HEK293 (cell line): ENCODE results near the gene RMND5B.

Experiments
- CTCF ChIA-PET: fragments of 350-600 bp; formaldehyde crosslinking; extraction: SDS; loops from one replicate; lab custom pipeline; 2021; ENCODE audit warnings: antibody characterized with exemption; lab: Yijun Ruan, JAX
- POLR2A ChIA-PET: fragments of 300-600 bp; formaldehyde crosslinking; extraction: SDS; loops from one replicate; lab custom pipeline; 2020; ENCODE audit warnings: antibody characterized with exemption, inconsistent platforms; lab: Yijun Ruan, JAX
- H3K27ac ChIP-seq: fragments of 200-500 bp; sonication (Bioruptor generic); 2 replicates; pipeline ENCODE4 v1.5.1; 2014; ENCODE audit warnings: low read depth, low read length, control low read depth, inconsistent platforms; ENCODE audit errors: extremely low read depth
- H3K36me3 ChIP-seq, 2 experiments: fragments of 200-500 bp in 1 of 2; sonication (Bioruptor generic) in 1 of 2; 1 replicate in 1 of 2; 2 replicates in 1 of 2; pipeline ENCODE4 v1.5.1; 2014 to 2017; ENCODE audit warnings: inconsistent platforms in 2 of 2, low read length in 2 of 2; ENCODE audit not compliant: control insufficient read depth in 2 of 2, insufficient read depth in 1 of 2
- H3K4me1 ChIP-seq: fragments of 200-500 bp; sonication (Bioruptor generic); 2 replicates; pipeline ENCODE4 v1.5.1; 2014; ENCODE audit warnings: mild to moderate bottlenecking, low read length, inconsistent platforms; ENCODE audit not compliant: control insufficient read depth, insufficient read depth
- H3K4me3 ChIP-seq: 2 replicates; pipeline ENCODE4 v1.5.1; 2011; ENCODE audit warnings: low read depth, mild to moderate bottlenecking, control low read depth, low read length, moderate library complexity
- H3K9me3 ChIP-seq: fragments of 200-500 bp; sonication (Bioruptor generic); 2 replicates; pipeline ENCODE4 v1.5.1; 2014; ENCODE audit warnings: low read depth, low read length, inconsistent platforms; ENCODE audit not compliant: control insufficient read depth, insufficient read depth
- HOXD13 ChIP-seq: sonication (generic); formaldehyde crosslinking; IDR thresholded peaks from 2 replicates; pipeline ENCODE4 v1.8.0; 2022; ENCODE audit warnings: missing genetic modification reagents, borderline replicate concordance
- OSR2 ChIP-seq: fragments of 450-650 bp; formaldehyde crosslinking; IDR thresholded peaks from 2 replicates; pipeline ENCODE4 v1.5.1; 2016; ENCODE audit warnings: missing biosample characterization, missing genetic modification characterization
- SALL2 ChIP-seq: fragments of 450-650 bp; formaldehyde crosslinking; IDR thresholded peaks from 2 replicates; pipeline ENCODE4 v1.5.0; 2017; ENCODE audit warnings: missing biosample characterization, mild to moderate bottlenecking, missing genetic modification characterization, borderline replicate concordance
- ZEB2 ChIP-seq: fragments of 450-650 bp; formaldehyde crosslinking; IDR thresholded peaks from 2 replicates; pipeline ENCODE4 v1.5.1; 2016; ENCODE audit warnings: missing biosample characterization, missing genetic modification characterization
- ZNF148 ChIP-seq: fragments of 450-650 bp; formaldehyde crosslinking; IDR thresholded peaks from 2 replicates; pipeline ENCODE4 v1.5.0; 2017; ENCODE audit warnings: missing biosample characterization, missing genetic modification characterization, borderline replicate concordance
- ZNF211 ChIP-seq: fragments of 450-650 bp; formaldehyde crosslinking; IDR thresholded peaks from 2 replicates; pipeline ENCODE4 v1.5.1; 2016; ENCODE audit warnings: low read depth, missing biosample characterization, missing genetic modification characterization
- ZNF248 ChIP-seq: fragments of 450-650 bp; formaldehyde crosslinking; IDR thresholded peaks from 2 replicates; pipeline ENCODE4 v1.5.1; 2017; ENCODE audit warnings: missing biosample characterization, missing genetic modification characterization
- ZNF280C ChIP-seq: fragments of 450-650 bp; formaldehyde crosslinking; IDR thresholded peaks from 2 replicates; pipeline ENCODE4 v1.5.1; 2016; ENCODE audit warnings: missing biosample characterization, missing genetic modification characterization
- ZNF292 ChIP-seq: fragments of 450-650 bp; formaldehyde crosslinking; IDR thresholded peaks from 2 replicates; pipeline ENCODE4 v1.5.1; 2016; ENCODE audit warnings: low read depth, missing biosample characterization, missing genetic modification characterization, borderline replicate concordance
- ZNF311 ChIP-seq: fragments of 450-650 bp; formaldehyde crosslinking; IDR thresholded peaks from 2 replicates; pipeline ENCODE4 v1.5.1; 2017; ENCODE audit warnings: missing biosample characterization, missing genetic modification characterization, borderline replicate concordance
- ZNF548 ChIP-seq: fragments of 450-650 bp; formaldehyde crosslinking; IDR thresholded peaks from 2 replicates; pipeline ENCODE4 v1.5.1; 2016; ENCODE audit warnings: missing biosample characterization, missing genetic modification characterization
- ZNF571 ChIP-seq: fragments of 450-650 bp; formaldehyde crosslinking; IDR thresholded peaks from 2 replicates; pipeline ENCODE4 v1.5.0; 2017; ENCODE audit warnings: missing biosample characterization, missing genetic modification characterization
- ZNF610 ChIP-seq: fragments of 450-650 bp; formaldehyde crosslinking; IDR thresholded peaks from 2 replicates; pipeline ENCODE4 v1.5.1; 2016; ENCODE audit warnings: missing biosample characterization, missing genetic modification characterization, borderline replicate concordance
- ZNF654 ChIP-seq: fragments of 450-650 bp; formaldehyde crosslinking; IDR thresholded peaks from 2 replicates; pipeline ENCODE4 v1.5.1; 2016; ENCODE audit warnings: low read depth, missing biosample characterization, missing genetic modification characterization
- ZNF747 ChIP-seq: fragments of 450-650 bp; formaldehyde crosslinking; IDR thresholded peaks from 2 replicates; pipeline ENCODE4 v1.5.1; 2016; ENCODE audit warnings: missing biosample characterization, missing genetic modification characterization
- ZNF837 ChIP-seq: fragments of 450-650 bp; formaldehyde crosslinking; IDR thresholded peaks from 2 replicates; pipeline ENCODE4 v1.5.1; 2016; ENCODE audit warnings: missing biosample characterization, missing genetic modification characterization
- TF ChIP-seq, protein P1 (sequence below): fragments of 450-650 bp; formaldehyde crosslinking; conservative IDR thresholded peaks from 2 replicates; pipeline ENCODE4 v1.5.1; 2016; ENCODE audit warnings: low read depth, missing biosample characterization, missing genetic modification characterization
- TF ChIP-seq, protein P2 (sequence below): IDR thresholded peaks from 2 replicates; pipeline ENCODE4 v1.6.1; 2011; ENCODE audit warnings: mild to moderate bottlenecking, low read depth, low read length, borderline replicate concordance
- TF ChIP-seq, protein P3 (sequence below): fragments of 450-650 bp; IDR thresholded peaks from 2 replicates; pipeline ENCODE4 v1.5.1; 2018; ENCODE audit warnings: missing biosample characterization, mild to moderate bottlenecking, missing genetic modification characterization
- TF ChIP-seq, protein P4 (sequence below): fragments of 450-650 bp; formaldehyde crosslinking; IDR thresholded peaks from 2 replicates; pipeline ENCODE4 v1.5.1; 2017; ENCODE audit warnings: missing biosample characterization, missing genetic modification characterization

The RMND5B gene

GRCh38 chr5:178177569-178177968, 46.8 kb downstream of the RMND5B start:
- ChIA-PET CTCF (interaction anchor here (1.1 kb wide), 1 partner anchor 102 kb away, joined by 5 read pairs; no protein-coding TSS in a partner anchor), POLR2A (interaction anchor here (0.8 kb wide), 1 partner anchor 27 kb away, joined by 3 read pairs; the partner anchor contains the start of gene HNRNPAB)
- no peaks in the 10 kb centered on the region for H3K9me3 ChIP-seq
- H3K27ac ChIP-seq: no peak overlapping the region
- TF ChIP-seq ZEB2 (tag by site-specific recombination) (no peak), ZNF837 (tag by site-specific recombination) (no peak), ZNF311 (no peak), ZNF292 (no peak), ZNF280C (tag by site-specific recombination) (no peak), HOXD13 (CRISPR knock-in tag) (no peak), ZNF211 (tag by site-specific recombination) (no peak), OSR2 (tag by site-specific recombination) (no peak), ZNF248 (tag by site-specific recombination) (no peak), SALL2 (no peak), ZNF747 (tag by site-specific recombination) (no peak), ZNF610 (no peak), ZNF571 (no peak), ZNF148 (tag by site-specific recombination) (no peak), ZNF654 (tag by site-specific recombination) (no peak), ZNF548 (tag by site-specific recombination) (no peak)
- TF ChIP-seq, protein P1, sequence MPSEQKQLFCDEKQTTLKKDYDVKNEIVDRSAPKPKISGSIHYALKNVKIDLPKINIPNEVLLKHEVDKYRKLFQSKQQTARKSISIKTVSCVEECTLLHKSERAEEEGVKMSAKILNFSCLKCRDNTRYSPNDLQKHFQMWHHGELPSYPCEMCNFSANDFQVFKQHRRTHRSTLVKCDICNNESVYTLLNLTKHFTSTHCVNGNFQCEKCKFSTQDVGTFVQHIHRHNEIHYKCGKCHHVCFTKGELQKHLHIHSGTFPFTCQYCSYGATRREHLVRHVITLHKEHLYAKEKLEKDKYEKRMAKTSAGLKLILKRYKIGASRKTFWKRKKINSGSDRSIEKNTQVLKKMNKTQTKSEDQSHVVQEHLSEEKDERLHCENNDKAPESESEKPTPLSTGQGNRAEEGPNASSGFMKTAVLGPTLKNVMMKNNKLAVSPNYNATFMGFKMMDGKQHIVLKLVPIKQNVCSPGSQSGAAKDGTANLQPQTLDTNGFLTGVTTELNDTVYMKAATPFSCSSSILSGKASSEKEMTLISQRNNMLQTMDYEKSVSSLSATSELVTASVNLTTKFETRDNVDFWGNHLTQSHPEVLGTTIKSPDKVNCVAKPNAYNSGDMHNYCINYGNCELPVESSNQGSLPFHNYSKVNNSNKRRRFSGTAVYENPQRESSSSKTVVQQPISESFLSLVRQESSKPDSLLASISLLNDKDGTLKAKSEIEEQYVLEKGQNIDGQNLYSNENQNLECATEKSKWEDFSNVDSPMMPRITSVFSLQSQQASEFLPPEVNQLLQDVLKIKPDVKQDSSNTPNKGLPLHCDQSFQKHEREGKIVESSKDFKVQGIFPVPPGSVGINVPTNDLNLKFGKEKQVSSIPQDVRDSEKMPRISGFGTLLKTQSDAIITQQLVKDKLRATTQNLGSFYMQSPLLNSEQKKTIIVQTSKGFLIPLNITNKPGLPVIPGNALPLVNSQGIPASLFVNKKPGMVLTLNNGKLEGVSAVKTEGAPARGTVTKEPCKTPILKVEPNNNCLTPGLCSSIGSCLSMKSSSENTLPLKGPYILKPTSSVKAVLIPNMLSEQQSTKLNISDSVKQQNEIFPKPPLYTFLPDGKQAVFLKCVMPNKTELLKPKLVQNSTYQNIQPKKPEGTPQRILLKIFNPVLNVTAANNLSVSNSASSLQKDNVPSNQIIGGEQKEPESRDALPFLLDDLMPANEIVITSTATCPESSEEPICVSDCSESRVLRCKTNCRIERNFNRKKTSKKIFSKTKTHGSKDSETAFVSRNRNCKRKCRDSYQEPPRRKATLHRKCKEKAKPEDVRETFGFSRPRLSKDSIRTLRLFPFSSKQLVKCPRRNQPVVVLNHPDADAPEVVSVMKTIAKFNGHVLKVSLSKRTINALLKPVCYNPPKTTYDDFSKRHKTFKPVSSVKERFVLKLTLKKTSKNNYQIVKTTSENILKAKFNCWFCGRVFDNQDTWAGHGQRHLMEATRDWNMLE (tag by site-specific recombination): no peak
- TF ChIP-seq, protein P2, sequence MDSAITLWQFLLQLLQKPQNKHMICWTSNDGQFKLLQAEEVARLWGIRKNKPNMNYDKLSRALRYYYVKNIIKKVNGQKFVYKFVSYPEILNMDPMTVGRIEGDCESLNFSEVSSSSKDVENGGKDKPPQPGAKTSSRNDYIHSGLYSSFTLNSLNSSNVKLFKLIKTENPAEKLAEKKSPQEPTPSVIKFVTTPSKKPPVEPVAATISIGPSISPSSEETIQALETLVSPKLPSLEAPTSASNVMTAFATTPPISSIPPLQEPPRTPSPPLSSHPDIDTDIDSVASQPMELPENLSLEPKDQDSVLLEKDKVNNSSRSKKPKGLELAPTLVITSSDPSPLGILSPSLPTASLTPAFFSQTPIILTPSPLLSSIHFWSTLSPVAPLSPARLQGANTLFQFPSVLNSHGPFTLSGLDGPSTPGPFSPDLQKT: no peak
- TF ChIP-seq, protein P3, sequence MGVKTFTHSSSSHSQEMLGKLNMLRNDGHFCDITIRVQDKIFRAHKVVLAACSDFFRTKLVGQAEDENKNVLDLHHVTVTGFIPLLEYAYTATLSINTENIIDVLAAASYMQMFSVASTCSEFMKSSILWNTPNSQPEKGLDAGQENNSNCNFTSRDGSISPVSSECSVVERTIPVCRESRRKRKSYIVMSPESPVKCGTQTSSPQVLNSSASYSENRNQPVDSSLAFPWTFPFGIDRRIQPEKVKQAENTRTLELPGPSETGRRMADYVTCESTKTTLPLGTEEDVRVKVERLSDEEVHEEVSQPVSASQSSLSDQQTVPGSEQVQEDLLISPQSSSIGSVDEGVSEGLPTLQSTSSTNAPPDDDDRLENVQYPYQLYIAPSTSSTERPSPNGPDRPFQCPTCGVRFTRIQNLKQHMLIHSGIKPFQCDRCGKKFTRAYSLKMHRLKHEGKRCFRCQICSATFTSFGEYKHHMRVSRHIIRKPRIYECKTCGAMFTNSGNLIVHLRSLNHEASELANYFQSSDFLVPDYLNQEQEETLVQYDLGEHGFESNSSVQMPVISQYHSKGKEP (tag by site-specific recombination): no peak
- TF ChIP-seq, protein P4, sequence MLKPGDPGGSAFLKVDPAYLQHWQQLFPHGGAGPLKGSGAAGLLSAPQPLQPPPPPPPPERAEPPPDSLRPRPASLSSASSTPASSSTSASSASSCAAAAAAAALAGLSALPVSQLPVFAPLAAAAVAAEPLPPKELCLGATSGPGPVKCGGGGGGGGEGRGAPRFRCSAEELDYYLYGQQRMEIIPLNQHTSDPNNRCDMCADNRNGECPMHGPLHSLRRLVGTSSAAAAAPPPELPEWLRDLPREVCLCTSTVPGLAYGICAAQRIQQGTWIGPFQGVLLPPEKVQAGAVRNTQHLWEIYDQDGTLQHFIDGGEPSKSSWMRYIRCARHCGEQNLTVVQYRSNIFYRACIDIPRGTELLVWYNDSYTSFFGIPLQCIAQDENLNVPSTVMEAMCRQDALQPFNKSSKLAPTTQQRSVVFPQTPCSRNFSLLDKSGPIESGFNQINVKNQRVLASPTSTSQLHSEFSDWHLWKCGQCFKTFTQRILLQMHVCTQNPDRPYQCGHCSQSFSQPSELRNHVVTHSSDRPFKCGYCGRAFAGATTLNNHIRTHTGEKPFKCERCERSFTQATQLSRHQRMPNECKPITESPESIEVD (tag by site-specific recombination): no peak
- no peak overlapping the region for H3K4me3 ChIP-seq
- H3K4me1 ChIP-seq: no peaks in the 10 kb centered on the region
- no peaks in the 10 kb centered on the region for H3K36me3 ChIP-seq
